Activated gamma-delta T cell treated with Interleukin-2 at 50 U/mL for 16 hours (primary cell): ENCODE results near the gene ACAA2.
"Not testable (repeated sequence)": the region's sequence is repeated elsewhere in the genome, so short reads cannot be mapped to it uniquely, and the experiment has no call there.

ENCODE experiments used
- DNase-seq: peaks from one replicate; pipeline ENCODE4 v3.0.0-alpha.2; 2020

Gene ACAA2

DNA sequence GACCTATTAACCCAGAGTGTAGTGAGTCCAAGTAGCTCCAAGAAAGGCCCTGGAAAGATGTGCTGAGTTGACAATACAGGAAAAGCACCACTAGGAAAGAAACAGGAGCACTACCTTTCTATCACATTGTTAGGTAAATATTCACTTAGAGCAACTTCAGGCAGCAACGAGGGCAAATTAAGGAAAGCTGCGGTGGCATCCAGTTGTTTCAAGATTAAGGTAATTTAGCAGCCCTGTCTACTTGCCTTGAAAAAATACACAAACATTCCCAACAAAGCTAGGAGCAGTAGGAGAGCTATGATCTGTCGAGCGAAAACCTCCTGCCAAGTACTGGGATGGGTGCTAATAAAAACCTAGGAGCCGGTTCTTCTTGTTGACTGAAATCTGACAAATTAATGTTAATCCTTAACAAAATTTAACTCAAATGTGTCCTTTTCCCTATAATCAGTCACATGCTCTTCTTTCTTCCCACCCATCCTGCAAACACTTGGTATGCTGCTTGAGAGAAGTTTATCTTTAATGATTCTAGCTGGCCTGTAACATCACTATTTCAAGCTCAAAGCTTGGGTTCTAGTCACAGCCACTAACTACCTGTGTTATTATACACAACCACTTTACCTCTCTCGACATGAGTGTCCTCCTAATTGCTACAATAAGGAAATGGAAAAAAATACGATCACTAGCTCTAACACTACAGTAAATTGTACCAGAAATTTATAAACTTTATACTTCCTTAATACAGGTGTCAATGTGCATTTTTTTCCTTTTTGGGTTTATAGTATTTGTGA is 2.0 kb downstream of the ACAA2 start:
- no peak for DNase-seq

DNA sequence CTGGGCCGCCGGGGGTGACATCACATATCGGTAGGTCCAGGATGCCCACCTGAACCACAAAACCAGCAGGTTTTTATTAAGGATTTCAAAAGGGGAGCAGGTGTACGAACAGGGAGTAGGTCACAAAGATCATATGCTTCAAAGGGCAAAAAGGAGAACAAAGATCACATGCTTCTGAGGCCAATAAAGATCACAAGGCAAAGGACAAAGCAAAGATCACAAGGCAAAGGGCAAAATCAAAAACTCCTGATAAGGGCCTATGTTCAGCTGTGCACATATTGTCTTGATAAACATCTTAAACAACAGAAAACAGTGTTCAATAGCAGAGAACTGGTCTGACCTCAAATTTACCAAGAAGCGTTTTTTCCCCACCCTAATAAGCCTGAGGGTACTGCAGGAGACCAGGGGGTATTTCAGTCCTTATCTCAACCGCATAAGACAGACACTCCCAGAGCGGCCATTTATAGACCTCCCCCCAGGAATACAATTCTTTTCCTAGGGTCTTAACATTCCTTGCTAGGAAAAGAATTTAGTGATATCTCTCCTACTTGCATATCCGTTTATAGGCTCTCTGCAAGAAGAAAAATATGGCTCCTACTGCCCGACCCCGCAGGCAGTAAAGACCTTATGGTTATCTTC is 4.7 kb downstream of the ACAA2 start:
- not testable (repeated sequence) for DNase-seq

DNA sequence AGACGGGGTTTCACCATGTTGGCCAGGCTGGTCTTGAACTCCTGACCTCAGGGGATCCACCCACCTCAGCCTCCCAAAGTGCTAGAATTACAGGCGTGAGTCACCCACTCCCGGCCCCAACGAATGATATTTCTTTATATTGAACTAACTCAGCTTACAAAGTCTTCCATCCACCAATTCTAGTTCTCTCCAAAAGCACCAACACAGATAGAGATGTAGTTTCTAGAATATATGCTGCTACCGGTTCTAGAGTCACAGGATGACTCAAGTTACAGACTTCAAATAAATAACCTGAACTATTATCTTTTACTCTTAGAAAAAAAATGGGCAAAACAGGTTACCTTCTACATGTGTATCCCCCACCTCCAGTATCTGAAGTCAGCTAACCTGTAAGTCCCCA is 9.2 kb downstream of the ACAA2 start:
- DNase-seq = no peak

DNA sequence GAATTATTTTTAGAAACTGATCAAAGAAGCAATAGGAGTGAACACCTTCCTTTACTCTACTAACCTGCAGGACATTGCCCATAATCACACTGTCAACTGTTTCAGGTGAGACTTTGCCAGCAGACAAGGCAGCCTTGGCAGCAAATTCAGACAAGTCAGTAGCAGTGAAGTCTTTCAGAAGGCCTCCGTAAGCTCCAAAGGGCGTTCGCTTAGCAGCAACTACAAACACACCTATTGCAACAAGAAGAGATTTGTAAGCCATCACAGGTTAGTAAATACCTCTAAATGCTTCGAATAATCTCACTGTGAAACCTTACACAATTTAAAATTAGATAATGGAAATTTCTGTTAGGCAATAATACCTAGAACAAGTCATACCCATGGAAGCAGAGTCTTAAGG is 10.7 kb downstream of the ACAA2 start:
- no peak for DNase-seq

DNA sequence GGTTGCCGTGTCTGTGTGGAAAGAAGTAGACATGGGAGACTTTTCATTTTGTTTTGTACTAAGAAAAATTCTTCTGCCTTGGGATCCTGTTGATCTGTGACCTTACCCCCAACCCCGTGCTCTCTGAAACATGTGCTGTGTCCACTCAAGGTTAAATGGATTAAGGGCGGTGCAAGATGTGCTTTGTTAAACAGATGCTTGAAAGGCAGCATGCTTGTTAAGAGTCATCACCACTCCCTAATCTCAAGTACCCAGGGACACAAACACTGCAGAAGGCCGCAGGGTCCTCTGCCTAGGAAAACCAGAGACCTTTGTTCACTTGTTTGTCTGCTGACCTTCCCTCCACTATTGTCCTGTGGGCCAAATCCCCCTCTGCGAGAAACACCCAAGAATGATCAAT is 12.8 kb downstream of the ACAA2 start:
- DNase-seq = not testable (repeated sequence)

DNA sequence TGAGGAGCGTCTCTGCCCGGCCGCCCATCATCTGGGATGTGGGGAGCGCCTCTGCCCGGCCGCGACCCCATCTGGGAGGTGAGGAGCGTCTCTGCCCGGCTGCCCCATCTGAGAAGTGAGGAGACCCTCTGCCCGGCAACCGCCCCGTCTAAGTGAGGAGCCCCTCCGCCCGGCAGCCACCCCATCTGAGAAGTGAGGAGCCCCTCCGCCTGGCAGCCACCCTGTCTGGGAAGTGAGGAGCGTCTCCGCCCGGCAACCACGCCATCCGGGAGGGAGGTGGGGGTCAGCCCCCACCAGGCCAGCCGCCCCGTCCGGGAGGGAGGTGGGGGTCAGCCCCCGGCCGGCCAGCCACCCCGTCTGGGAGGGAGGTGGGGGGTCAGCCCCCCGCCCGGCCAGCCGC is 13.5 kb downstream of the ACAA2 start:
- DNase-seq = not testable (repeated sequence)

DNA sequence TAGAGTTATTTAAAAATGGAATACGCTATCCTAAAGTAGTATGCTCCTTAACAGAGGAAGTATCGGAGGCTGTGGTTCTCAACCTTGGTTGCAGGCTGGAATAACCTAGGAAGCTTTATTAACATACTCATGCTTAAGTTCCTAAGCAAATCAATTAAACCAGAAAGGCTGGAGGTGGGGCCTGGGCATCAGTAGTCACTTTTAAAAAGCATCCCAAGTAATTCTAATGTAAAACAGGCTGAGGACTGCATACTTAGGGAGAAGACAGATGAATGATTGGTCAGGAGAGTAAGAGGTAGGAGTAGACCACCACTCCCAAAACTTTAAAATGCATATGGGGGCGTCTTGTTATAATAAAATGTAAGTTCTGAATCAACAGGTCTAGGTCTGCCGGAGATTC is 15.3 kb downstream of the ACAA2 start:
- no peak for DNase-seq

DNA sequence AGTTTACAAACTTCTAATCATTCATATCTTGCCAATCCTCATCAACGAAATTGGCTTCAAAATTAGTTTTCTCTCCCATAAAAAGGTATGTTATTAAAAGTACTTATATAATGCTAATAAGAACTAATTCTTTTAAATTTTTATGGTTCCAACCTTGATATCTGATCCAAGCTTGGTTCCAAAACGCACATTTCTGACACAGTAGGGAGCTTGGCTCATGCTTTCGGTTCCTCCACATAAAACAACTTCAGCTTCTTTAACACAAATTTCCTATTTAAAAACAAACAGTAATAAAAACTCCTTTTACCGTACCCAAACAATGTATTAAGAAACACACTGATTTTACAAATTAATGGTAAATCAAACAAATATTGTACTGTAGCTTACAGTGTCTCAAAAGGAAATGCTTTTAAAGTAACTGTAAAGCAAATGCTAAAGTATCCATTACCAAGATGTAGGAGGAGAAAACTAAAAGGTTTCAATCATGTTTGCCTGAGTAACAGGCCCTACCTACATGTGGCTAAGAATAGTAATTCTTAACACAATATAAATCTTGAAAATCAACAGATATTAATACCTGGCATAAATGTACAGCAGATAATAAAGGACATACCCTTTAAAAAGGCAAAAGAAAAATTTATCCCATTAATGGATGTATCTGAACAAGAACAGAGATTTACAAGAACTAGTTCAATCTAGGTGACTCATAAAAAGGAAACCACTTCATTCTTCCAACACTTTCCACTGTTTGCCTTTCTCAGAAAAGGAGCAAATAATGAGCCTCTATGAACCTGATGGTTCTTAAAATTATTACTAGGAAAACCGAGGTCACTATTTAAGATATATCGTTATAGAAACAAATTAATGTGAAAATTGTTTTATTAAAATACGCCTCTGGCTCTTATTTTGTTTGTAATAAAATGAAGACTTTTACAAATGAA is 17.5 kb downstream of the ACAA2 start:
- DNase-seq = no peak

DNA sequence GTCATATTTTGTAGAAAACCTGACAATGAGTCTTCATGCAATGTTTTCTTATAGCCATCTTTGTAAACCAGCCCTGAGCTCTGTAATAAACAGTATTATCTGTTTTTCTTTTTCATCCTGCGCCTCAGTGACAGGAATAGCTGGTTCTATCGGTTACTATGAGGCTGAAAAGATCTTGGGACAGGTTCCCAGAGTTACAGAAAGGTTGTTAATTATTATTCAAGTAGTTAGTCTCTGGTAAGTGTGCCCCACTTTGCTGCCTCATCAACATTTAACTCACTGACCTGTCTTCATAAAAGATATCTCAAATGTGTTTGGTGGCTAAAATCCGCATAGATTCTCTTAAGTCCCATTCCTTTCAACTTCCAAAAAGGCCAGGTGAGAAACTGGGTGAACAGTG is 18.6 kb downstream of the ACAA2 start:
- no peak for DNase-seq

DNA sequence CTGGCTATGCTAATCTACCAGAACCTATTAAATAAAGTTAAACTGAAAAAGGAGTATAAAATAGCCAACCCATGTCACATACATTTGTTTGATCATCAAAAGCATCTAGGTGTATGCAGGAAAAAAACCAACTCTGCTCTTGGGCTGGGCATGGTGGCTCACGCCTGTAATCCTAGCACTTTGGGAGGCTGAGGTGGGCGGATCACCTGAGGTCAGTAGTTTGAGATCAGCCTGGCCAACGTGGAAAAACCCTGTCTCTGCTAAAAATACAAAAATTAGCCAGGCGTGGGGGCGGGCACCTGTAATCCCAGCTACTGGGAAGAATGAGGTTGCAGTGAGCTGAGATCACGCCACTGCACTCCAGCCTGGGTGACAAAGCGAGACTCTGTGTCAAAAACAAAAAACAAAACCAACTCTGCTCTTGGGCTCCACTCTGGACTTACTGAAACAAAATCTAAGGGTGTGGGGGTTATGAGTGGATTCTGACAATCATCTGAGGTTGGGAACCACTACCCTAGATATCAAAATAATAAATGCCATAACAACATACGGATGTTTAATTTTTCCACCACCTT is 23.7 kb downstream of the ACAA2 start:
- not testable (repeated sequence) for DNase-seq

DNA sequence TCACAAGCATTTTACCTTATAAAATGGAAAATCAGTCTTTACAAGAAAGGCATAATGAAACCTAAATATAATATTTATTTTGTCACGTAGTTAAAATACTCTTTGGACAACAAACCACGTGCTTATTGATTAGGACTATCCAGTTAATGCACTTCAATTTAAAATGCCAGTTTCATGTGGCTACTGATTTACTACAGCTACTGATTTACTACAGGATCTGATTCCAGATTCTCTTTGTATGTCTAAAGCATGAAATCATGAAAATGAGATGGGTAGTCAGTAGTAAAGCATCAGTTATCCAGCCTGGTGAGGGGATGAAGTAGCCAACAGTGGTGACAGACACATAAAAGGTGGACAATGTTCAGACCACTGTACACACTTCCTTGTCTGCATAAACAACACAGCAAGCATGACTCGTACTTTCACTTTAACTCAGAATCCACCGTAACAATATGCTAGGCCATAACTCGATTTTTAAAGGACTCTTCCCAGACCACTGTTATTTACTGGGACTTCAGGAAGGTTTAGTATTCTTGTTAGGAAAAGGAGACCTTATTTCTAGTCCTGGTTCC is 24.9 kb downstream of the ACAA2 start:
- DNase-seq = no peak

DNA sequence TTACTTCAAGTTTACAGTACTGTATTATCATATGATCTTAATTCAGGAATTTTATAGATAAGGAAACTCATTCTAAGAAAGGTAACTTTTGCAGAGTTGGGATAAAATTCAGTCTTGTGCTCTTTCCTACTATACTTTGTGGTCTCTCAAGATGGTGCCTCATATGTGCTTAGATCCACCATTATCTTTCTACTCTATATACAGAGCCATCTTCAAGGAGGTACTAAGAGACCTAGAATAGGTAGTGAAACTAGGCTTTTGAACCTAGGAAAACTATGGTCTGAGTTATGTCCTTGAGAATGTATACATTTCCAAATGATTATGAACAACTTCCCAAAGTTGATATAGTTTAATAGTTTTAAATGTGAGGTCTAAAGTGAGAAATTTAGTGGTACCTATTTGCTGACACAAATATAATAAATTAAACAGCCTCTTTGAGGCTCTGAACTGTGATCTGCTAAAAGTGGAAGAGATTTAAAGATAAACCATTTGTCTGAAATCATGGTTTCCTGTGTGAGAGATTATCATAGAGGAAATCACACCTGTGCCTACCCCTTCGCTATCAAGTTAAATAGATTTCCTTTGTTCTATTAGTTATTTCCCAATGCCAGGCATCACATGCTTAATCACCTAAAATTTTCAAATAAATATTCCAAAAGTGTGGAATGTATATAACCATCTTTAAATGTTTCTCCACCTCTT is 27.2 kb downstream of the ACAA2 start:
- no peak for DNase-seq

DNA sequence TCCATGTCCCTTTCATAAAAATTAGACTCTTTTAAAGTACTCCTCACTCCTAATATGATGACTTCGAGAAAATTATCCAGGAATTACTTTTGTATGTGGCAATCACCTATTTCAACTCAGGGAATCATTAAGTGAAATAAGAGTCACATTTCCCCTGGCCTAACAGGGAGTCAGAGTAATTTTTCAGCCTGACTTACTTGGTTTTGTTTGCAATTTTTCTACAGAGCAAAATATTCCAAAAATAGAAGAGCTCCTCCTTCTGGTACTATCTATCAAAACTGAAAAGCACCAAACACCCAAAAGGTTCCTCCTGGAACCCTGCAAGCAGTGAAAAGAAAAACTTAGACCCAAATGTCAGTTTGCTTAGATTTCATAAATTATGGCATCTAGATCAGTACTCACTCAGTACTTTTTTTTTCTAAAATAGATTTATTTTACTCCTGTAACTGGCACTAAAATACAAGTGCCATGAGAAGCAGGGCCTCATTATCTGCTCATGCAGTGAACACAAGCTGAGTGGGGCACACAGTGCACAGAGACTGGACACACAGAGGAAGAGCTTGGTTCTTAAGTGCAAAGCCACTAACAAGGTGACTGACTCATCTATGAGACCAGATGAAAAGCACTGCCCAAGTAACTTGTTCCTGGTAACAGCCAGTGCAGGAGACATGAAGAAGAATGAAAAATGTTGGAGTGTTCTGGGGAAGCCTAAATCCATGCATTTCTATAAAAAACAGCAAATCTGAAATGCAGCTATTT is 28.7 kb downstream of the ACAA2 start:
- DNase-seq = no peak

DNA sequence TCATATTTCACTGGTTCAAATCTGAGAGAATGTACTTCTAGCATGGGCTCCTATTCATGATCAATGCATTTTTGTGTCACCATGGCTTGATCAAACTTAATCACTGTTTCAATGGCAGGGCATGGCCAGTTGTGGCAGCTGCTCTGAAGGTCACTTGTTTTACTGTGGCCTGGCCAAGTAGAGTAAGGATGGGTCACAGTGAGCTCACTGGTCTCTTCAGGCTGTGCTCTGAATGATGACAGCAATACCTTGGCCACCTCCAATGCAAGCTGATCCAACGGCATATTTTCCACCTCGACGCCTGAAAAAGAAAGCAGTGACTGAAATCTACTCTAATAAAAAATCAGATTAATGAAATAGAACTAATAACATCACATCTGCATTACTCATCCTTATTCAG is 29.7 kb downstream of the ACAA2 start:
- not testable (repeated sequence) for DNase-seq

DNA sequence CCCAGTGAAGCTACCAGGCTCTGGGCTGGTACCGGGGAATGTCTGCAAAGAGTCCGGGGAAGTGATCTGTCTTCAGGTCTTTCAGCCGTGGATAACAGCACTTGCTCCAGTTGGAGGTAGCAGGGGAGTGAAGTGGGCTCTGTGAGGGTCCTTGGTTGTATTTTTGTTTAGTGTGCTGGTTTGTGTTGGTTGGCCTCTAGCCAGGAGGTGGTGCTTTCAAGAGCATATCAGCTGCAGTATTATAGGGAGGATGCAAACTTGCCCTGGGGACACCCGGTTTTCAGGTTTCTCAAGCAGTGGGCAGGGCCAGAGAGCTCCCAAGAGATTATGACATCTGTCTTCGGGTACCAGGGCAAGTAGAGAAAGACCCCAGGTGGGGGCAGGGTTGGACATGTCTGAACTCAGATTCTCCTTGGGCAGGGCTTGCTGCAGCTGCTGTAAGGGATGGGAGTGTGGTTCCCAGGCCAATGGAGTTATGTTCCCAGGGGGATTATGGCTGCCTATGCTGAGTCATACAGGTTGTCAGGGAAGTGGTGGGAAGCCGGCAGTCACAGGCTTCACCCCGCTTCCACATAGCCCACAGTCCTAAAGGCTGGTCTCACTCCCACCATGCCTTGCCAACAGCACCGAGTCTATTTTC is 34.4 kb downstream of the ACAA2 start:
- no peak for DNase-seq

DNA sequence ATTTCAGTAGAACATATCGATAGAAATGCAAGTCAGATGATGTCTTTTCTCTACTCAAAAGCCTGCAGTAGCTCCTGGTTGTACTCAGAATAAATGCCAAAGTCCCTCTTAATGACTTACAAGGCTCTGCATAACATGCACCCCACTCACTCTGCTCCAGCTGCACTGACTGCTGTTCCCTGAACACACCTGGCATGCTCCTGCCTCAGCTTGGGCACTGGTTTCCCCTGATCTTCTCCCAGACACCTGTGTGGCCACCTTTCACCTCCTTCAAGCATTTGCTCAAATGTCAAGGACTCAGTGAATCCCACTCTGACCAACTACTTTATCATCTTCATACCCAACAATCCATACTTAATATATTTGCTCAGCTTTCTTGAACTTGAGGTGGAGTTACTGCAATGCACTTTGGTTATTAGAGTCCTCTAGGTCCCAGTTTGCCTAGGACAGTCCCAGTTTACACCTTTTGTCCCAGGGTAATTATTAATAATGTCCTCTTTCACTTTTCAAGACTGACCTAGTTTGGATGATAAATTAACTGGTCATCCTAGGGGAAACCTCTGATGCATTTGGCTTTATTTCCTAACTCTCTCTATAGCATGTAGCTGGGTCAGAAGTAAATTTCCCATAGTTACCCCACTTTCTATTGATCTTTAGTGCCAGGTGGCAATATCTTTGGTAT is 44.1 kb downstream of the ACAA2 start:
- DNase-seq = no peak

DNA sequence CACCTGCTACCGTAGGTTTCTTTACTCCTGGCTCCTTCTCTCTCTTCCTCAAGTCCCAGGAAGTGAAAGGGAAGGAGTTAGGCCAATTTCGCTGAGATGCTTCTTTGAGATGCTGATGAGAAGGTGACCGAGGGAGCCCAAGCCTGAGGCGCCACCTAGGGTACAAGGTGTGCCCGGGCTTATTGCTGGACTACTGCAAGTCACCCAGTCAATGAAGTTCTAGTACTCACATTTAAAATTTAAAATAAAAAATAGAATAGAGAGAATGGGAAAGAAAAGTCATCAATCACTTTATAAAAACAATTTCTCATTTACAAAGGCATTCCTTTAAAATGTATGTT is 45.3 kb downstream of the ACAA2 start:
- DNase-seq = no peak

DNA sequence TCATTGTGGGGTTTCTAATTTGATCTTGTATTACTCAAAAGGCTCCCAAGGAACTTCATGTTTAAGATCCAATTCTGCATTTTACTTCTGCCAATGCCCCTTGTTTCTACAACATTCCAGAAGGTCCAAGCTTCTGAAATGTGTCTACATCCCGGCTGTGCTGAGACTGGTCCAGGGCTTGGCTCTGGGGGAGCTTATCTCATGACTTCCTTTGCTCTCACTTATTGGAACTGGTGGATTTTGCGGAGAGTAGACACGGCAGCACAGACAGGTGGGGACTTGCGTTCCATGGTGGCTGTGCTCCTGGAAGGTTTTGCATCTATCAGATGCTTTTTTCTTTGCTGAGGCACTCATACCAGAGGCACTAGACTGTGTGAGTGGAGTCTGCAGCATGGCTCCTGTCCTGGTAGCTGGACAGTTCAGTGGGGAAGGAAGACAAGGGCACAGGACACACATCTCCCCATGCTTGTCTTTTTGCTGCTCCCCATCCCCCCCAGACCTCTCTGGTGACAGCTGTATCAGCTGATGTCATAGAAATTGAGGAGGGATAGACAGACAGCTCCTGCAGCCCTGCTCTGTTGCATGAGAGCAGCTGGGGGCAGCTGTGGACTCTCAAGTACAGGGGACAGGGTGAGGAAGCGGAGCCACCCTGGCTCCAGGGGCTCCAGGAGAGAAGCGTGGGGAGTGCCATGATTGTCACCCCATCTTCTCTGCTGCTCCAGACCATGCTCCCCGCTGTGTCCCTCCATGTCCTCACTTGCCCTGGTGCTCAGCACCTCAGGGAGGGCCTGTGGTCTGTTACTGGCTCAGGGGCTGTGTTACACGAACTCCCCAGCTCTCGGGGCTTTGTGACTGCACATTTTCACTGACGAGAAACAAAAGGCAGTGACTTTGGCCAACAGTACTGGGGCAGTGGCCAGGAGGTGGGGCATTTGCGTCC is 46.0 kb downstream of the ACAA2 start:
- DNase-seq = no peak

DNA sequence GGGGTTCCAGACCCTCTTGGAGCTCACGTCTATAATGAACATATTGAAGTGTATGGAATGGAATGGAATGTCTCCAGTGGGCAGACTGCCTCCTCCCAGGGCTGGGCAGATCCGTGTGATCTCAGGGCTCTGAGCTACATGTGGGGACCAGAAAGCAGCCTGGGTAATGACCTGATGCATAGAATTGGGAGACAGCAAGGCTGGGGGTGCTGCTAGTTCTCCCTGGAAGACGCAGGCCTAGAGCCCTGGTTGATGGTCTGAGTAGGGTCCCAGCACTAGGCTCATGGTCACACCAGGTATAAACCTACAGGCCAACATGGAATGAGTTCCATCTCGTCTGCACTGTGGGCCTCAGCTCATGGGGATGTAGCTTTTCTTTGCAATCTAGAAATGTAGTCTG is 46.7 kb downstream of the ACAA2 start:
- DNase-seq = no peak
